GM12878 (cell line): ENCODE measurements around the gene POTEG. TPM values are rescaled to one million over a fixed set of nuclear protein-coding genes. Genes with fewer than 3 reads are reported as not detected.
"Not testable (repeated sequence)": the region's sequence is repeated elsewhere in the genome, so short reads cannot be mapped to it uniquely, and the experiment has no call there.

Experiments used
- ATAC-seq: fragments of 200-7000 bp; cut with Tn5 transposase; 3 replicates; pipeline ENCODE4 v1.9.1; 2020; ENCODE audit warnings: mild to moderate bottlenecking, moderate library complexity
- BruUV-seq: library from RNA; stranded (reverse); fragments of 400-500 nt; replicated peaks from 2 replicates; lab custom pipeline; 2021; lab: Mats Ljungman, UMichigan
- CTCF ChIA-PET: fragments of 300-600 bp; sonication (Branson Sonifier 250); formaldehyde crosslinking; extraction: SDS; loops from one replicate; lab custom pipeline; 2021; ENCODE audit warnings: inconsistent platforms; lab: Yijun Ruan, JAX
- POLR2A ChIA-PET: fragments of 350-600 bp; formaldehyde crosslinking; extraction: SDS; loops from one replicate; lab custom pipeline; 2021; ENCODE audit warnings: inconsistent platforms; lab: Charles Lee
- RAD21 ChIA-PET: fragments of 300-600 bp; sonication (Branson Sonifier 250); formaldehyde crosslinking; loops from one replicate; lab custom pipeline; 2023; ENCODE audit warnings: antibody characterized with exemption; ENCODE audit not compliant: unreplicated experiment; lab: Charles Lee
- SMC1A ChIA-PET: fragments of 300-600 bp; sonication (Branson Sonifier 250); formaldehyde crosslinking; loops from one replicate; lab custom pipeline; 2023; ENCODE audit not compliant: unreplicated experiment, uncharacterized antibody; lab: Charles Lee
- DNase-seq: peaks from one replicate; pipeline ENCODE4 v3.0.0-alpha.2; 2011; ENCODE audit warnings: low read depth, low spot score
- FAIRE-seq: peaks from 3 replicates; lab custom pipeline; 2011; peaks lifted over from hg19 to GRCh38; lab: Jason Lieb, UNC
- H2AFZ ChIP-seq: 2 replicates; pipeline ENCODE4 v1.6.0; 2011; ENCODE audit warnings: low read depth, low read length, control low read depth; ENCODE audit not compliant: control insufficient read depth
- H3K27ac ChIP-seq: 2 replicates; pipeline ENCODE4 v1.5.1; 2011; ENCODE audit warnings: control low read depth; ENCODE audit not compliant: control insufficient read depth, insufficient read depth
- H3K27me3 ChIP-seq, 2 experiments: replicated peaks in 1 of 2; 2 replicates each; pipeline versions ENCODE4 v1.6.0 to v1.6.1; 2011; ENCODE audit warnings: low read length in 1 of 2; ENCODE audit not compliant: control insufficient read depth in 2 of 2, insufficient read depth in 2 of 2
- H3K36me3 ChIP-seq, 2 experiments: 2 replicates each; pipeline ENCODE4 v1.5.1; 2011; ENCODE audit warnings: low read length in 1 of 2; ENCODE audit not compliant: control insufficient read depth in 2 of 2, insufficient read depth in 2 of 2
- H3K4me1 ChIP-seq: 2 replicates; pipeline ENCODE4 v1.6.1; 2011; ENCODE audit warnings: mild to moderate bottlenecking, low read length, moderate library complexity, mixed read lengths; ENCODE audit not compliant: control insufficient read depth, insufficient read depth
- H3K4me2 ChIP-seq: 2 replicates; pipeline ENCODE4 v1.6.0; 2011; ENCODE audit warnings: control low read depth; ENCODE audit not compliant: control insufficient read depth, insufficient read depth
- H3K4me3 ChIP-seq: fragments of 200-600 bp; sonication (generic); 2 replicates; pipeline ENCODE4 v1.5.1; 2016
- H3K79me2 ChIP-seq: 2 replicates; pipeline ENCODE4 v1.6.0; 2011; ENCODE audit warnings: low read length; ENCODE audit not compliant: control insufficient read depth, insufficient read depth
- H3K9ac ChIP-seq: 2 replicates; pipeline ENCODE4 v1.8.0; 2011; ENCODE audit warnings: low read length, control low read depth, mixed read lengths; ENCODE audit not compliant: control insufficient read depth, insufficient read depth
- H3K9me3 ChIP-seq: replicated peaks from 3 replicates; pipeline ENCODE4 v1.5.1; 2011; ENCODE audit warnings: mild to moderate bottlenecking, low read length; ENCODE audit not compliant: control insufficient read depth, insufficient read depth
- H4K20me1 ChIP-seq: 2 replicates; pipeline ENCODE4 v1.6.0; 2011; ENCODE audit not compliant: control insufficient read depth, insufficient read depth
- WGBS: methylation state at CpG from one replicate; pipeline ENCODE4 v1.1.6; 2016; ENCODE audit warnings: low lambda C conversion rate; ENCODE audit not compliant: insufficient replicate concordance, insufficient coverage; ENCODE audit errors: missing lambda C conversion rate; 5-methylcytosine and 5-hydroxymethylcytosine counted together
- in situ Hi-C: fragments of 300-500 bp; cut with MboI; formaldehyde crosslinking; loops from 9 replicates; pipeline ENCODE4 v1.14.3; 2018; ENCODE audit warnings: mixed read lengths
- intact Hi-C: fragments of 100-400 bp; cut with micrococcal nuclease; formaldehyde crosslinking; loops from one replicate; pipeline ENCODE4 v1.14.2; 2022; ENCODE audit not compliant: unreplicated experiment
- polyA plus RNA-seq, 11 experiments: library from polyadenylated mRNA; depleted of rRNA in 4 of 11; unstranded in 6 of 11; stranded (reverse) in 5 of 11; fragments of >200 nt; fragmentation: Nextera tagmentation in 4 of 11; fragmentation: Illumina TruSeq in 1 of 11; extraction: Ambion mirVana in 4 of 11; extraction: Trizol in 1 of 11; gene quantifications; 1 replicate in 1 of 11; 2 replicates in 10 of 11; pipeline versions ENCODE4 v1.2.1 to v1.2.3, GENCODE V29; 2011 to 2016; ENCODE audit warnings: inconsistent platforms in 2 of 11, missing spikeins in 2 of 11, low read depth in 1 of 11
- total RNA-seq, 4 experiments: library from RNA; depleted of rRNA in 3 of 4; stranded (reverse); fragments of >200 nt in 3 of 4; fragmentation: Illumina TruSeq in 1 of 4; extraction: Trizol in 1 of 4; gene quantifications; 2 replicates each; pipeline versions ENCODE4 v1.2.1 to v1.2.3, GENCODE V29; 2013 to 2021

The POTEG gene
- total and polyA plus RNA-seq, 10 of the 15 experiments (the other 5 are each of a cell fraction or from before 2014, with no cell fraction given), result 0.06 to 2.2 (median 1.3) TPM; not detected in 4

DNA sequence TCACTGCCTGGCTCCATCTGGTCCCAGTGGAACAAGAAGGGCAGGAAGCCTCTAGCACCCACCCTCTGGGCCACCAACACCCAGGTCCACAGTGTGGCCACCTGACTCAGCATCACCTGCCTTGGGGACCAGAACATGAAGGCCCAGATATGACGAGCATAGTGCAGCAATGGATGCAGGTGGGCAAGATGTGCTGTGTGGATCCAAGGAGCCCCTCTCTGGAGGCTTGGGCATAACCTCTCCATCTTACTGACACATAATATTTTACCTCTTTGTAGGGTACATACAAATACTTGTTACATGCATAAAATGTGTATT is 2.9 kb upstream of the POTEG start:
- FAIRE-seq, H3K27me3 ChIP-seq: not testable (repeated sequence)

DNA sequence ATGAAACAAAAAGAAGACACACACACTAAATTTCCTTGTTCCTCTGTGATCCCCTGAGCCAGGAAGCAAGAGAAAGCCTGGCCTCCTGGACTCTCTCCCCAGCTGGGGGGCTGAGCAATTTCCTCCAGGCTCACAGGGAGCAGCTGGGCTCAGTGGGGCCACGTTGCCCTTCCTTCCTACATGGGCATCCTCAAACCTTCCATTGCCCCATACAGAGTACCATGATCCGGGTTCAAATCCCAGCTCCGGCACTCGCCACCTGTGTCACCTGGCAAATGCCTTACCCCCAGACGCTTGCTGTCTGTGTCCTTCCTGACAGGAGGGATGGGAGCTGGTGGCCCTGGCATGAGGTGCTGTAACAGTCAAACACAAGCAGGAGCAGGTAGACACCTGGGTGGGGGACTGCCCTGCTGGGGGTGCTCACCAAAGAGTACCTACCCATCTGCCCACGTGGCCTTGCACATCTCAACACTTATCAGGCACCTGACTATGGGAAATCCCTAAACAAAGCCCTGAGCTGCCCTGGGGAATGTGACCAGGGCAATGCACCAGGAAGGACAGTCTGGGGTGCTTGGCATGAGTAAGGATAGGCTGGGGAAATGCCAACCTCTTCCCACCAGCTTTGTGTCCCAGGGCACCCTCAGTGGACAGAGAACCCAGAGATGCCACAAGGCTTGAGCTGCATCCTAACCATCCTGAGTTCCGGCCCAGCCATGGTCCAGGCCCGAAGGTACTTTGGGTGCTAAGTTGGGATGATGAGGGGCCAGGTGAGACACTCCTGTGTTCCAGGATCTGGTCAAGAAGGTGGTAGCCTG is 2.4 kb upstream of the POTEG start:
- BruUV-seq, H3K4me3 ChIP-seq, H3K79me2 ChIP-seq, H3K9ac ChIP-seq, ATAC-seq, FAIRE-seq, intact Hi-C loops, H3K36me3 ChIP-seq, DNase-seq, POLR2A ChIA-PET, in situ Hi-C loops, H2AFZ ChIP-seq, H3K9me3 ChIP-seq, SMC1A ChIA-PET, H3K4me2 ChIP-seq, H3K27ac ChIP-seq, H3K4me1 ChIP-seq, RAD21 ChIA-PET, H4K20me1 ChIP-seq, H3K27me3 ChIP-seq, CTCF ChIA-PET: not testable (repeated sequence)
- WGBS, result 19% methylated on average over 2 of the region's 8 CpGs

More for the DNA sequence above, 2.9 kb upstream of the POTEG start:
- ATAC-seq, CTCF ChIA-PET, H3K4me1 ChIP-seq, H3K79me2 ChIP-seq, in situ Hi-C loops, H4K20me1 ChIP-seq, H3K27ac ChIP-seq, DNase-seq, RAD21 ChIA-PET, SMC1A ChIA-PET, H3K9me3 ChIP-seq, H3K4me2 ChIP-seq, H2AFZ ChIP-seq, H3K9ac ChIP-seq, H3K4me3 ChIP-seq, POLR2A ChIA-PET, BruUV-seq, H3K36me3 ChIP-seq, intact Hi-C loops: not testable (repeated sequence)
- 8% methylated on average over 1 of the region's 1 CpG for WGBS

DNA sequence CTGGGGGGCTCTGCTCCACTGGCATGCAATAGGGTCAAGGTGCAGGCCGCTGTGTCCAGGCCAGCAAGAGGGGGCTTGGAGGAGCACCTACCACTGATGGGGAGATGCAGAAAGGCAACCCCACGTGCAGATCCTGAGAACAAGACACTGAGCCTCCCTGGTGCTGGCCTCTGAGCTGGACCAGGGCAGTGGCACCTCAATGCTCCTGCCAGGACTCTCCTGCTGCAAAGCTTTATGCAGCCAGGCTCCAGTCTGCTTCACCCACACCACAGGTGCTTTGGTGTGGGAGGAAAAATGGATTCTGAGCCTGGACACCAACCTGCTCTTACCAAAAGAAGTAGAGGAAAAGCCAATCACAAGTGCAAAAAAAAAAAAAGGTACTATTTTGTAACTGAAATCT is 1.7 kb upstream of the POTEG start:
- POLR2A ChIA-PET, intact Hi-C loops, H3K27ac ChIP-seq, in situ Hi-C loops, H4K20me1 ChIP-seq, H3K4me2 ChIP-seq, SMC1A ChIA-PET, H2AFZ ChIP-seq, H3K4me1 ChIP-seq, H3K9ac ChIP-seq, H3K36me3 ChIP-seq, BruUV-seq, DNase-seq, H3K79me2 ChIP-seq, H3K9me3 ChIP-seq, RAD21 ChIA-PET, H3K4me3 ChIP-seq, H3K27me3 ChIP-seq, ATAC-seq, FAIRE-seq, CTCF ChIA-PET: not testable (repeated sequence)
- no CpG with 5 or more reads among the region's 2 CpGs for WGBS

DNA sequence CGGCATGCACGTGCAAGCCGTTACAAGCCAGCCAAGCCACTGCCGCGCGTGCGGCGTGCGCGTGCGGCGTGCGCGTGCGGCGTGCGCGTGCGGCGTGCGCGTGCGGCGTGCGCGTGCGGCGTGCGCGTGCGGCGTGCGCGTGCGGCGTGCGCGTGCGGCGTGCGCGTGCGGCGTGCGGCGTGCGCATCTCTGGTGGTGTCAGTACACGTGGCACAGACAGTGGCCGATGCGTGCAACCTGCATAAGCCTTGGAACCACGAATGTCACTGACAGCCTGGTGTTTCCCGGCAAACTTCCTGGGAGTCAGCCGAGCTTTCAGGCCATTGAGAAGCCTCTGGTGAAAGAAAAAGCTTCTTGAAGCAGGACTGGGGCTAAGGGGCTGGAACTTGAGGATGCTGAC is 750 bp upstream of the POTEG start:
- H3K36me3 ChIP-seq, intact Hi-C loops, BruUV-seq, ATAC-seq, H3K4me3 ChIP-seq, H3K27ac ChIP-seq, CTCF ChIA-PET, H3K9ac ChIP-seq, DNase-seq, H3K79me2 ChIP-seq, H4K20me1 ChIP-seq, POLR2A ChIA-PET, H3K27me3 ChIP-seq, H3K4me2 ChIP-seq, FAIRE-seq, H3K9me3 ChIP-seq, H2AFZ ChIP-seq, SMC1A ChIA-PET, in situ Hi-C loops, H3K4me1 ChIP-seq, RAD21 ChIA-PET: not testable (repeated sequence)
- 79% methylated on average over 6 of the region's 53 CpGs for WGBS
